ENCODE measurements around the gene TRPM3.

TRPM3 gene

DNA sequence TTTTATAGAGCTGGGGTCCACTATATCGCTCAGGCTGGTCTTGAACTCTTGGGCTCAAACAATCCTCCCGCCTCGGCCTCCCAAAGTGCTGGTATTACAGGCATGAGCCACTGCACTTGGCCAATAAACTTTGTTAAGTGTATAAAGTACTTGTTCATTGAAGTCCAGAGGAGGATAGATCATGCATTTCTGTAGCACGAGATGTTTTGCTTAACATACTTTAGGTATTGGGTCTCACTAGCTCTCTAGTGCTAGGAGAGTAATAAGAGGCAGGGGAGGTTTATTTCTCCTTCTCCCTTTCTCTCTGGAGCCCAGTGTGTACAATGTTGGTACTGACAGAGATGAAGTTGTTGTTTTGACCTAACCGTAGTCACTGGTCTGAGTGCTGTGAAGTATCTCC is 581.4 kb downstream of the TRPM3 start:
- no peak for DNase-seq (ENCODE audit: extremely low read depth, low read depth)
- TF ChIP-seq, protein P1, sequence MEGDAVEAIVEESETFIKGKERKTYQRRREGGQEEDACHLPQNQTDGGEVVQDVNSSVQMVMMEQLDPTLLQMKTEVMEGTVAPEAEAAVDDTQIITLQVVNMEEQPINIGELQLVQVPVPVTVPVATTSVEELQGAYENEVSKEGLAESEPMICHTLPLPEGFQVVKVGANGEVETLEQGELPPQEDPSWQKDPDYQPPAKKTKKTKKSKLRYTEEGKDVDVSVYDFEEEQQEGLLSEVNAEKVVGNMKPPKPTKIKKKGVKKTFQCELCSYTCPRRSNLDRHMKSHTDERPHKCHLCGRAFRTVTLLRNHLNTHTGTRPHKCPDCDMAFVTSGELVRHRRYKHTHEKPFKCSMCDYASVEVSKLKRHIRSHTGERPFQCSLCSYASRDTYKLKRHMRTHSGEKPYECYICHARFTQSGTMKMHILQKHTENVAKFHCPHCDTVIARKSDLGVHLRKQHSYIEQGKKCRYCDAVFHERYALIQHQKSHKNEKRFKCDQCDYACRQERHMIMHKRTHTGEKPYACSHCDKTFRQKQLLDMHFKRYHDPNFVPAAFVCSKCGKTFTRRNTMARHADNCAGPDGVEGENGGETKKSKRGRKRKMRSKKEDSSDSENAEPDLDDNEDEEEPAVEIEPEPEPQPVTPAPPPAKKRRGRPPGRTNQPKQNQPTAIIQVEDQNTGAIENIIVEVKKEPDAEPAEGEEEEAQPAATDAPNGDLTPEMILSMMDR (IDR thresholded peaks at IDR 0.05; ENCODE audit: low read depth, low read length) = no peak

DNA sequence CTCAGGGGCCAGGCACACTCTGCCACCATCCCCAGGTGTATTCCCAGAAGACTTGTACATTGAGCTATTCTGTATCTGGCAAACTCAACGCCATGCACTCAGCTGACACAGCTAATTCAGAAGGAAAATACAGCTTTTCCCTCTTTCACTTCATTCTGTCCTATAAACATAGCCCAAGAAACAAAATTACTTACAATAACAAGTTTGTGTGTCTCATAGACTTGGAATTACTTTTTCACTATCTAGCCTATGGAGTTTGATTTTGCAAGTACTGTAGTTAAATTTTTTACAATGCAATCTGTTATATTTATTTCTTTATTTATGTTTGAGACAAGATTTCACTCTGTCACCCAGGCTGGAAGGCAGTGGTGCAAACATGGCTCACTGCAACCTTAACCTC is 581.9 kb downstream of the TRPM3 start:
- no peak for DNase-seq (ENCODE audit: extremely low read depth, low read depth)
- TF ChIP-seq, protein P1 (IDR thresholded peaks at IDR 0.05; ENCODE audit: low read depth, low read length) = no peak

DNA sequence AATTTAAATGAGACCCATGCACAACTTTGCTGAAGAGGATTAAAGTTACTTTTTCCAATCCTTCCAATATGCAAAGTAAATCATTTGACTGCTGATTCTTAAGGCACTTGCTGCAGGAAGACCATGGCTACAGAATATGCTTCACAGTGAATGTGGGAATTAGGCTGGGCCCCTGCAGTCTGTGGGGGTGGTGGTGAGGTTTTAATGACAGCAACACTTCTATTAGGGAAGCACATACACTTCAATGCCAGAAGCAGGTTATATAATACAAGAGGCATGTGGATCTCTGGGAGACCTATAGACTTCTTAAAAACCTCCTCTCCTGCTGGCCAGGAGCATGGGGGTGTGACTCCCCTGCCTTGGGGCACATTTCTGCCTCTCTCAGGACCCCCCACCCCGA is 582.4 kb downstream of the TRPM3 start:
- DNase-seq (ENCODE audit: extremely low read depth, low read depth) = no peak
- TF ChIP-seq, protein P1 (IDR thresholded peaks at IDR 0.05; ENCODE audit: low read depth, low read length) = no peak

GRCh38 chr9:70537084-70537483 is 584.3 kb downstream of the TRPM3 start:
- no peak for DNase-seq (ENCODE audit: extremely low read depth, low read depth)
- TF ChIP-seq, protein P1 (IDR thresholded peaks at IDR 0.05; ENCODE audit: low read depth, low read length) = no peak

DNA sequence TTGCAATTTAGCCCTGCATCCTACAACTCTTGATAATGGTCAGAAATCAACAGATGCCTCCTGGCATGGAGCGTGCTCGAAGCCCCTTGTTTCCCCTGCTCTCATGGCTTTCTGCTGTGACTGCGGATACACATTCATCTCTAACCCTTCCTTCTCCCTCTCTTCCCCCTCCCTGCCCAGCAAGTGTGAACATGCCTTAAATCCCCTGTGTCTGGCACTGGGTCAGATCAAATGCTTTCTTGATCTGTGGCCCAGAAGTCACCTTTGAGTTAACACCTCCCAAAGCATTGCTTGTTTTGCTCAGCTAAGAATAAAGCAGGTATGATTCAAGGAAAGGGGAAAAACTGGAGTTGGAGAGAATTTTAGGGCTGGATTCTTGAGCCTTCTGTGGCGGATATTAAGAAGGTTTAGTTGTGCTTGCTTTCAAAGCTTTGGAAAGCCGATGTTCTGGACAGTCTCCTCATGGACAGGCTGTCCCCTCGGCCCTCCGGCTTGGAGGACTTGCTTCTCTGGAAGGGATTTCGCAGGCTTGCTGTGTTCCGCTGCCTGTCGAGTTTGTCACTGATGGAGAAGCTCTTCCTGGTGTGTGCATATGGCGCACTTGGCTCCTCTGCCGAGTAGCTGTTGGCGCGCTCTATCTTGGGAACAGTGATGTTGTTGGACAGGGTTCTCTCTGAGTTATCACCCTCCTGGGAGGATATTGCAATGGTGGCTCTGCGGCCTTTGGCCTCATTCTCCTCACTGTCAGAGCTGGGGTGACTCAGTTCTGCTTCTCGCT is 585.7 kb downstream of the TRPM3 start:
- no peak for DNase-seq (ENCODE audit: extremely low read depth, low read depth)
- TF ChIP-seq, protein P1 (IDR thresholded peaks at IDR 0.05; ENCODE audit: low read depth, low read length) = no peak

DNA sequence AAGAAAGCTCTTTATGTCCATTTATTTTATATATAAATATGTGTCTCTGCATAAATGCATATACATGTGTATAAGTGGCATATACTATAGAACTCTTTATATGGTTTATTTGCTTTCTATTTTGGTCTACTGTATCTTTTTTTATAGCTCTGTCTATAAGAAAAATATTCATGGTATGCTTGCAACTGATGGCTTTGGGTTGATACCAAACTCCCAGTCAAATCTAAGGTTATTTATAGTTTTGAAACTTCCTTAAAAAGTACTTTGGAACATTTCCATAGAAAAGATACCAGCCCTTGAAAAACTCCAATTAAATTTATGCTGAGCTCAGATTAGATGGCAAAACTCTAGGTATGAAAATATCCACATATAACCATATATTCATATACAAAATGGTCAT is 587.0 kb downstream of the TRPM3 start:
- TF ChIP-seq, protein P1 (IDR thresholded peaks at IDR 0.05; ENCODE audit: low read depth, low read length) = no peak
- DNase-seq (ENCODE audit: extremely low read depth, low read depth) = no peak

DNA sequence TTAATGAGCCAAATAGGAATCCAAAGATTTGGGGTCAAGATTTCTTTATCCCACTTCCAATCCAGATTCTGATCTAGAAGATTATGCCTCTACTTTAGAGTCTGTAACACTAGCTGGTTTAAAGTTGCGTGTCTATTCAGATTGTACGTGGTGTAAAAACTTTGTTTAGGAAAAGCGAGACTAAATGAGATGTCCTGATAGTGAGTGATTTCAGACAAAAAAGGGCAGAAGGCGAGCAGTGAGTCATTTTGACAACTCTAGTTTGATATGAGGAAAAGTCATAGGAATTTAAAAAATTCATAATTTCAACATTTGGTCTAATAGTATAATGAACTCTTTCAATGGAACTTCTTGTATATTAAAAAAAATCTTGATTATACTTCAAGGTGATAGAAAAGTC is 587.4 kb downstream of the TRPM3 start:
- TF ChIP-seq, protein P1 (IDR thresholded peaks at IDR 0.05; ENCODE audit: low read depth, low read length) = no peak
- DNase-seq (ENCODE audit: extremely low read depth, low read depth) = no peak
